Heart left ventricle (tissue), 16 donors: Measurements from ENCODE around the gene CCL13. TPM values are rescaled to one million over a fixed set of nuclear protein-coding genes. Genes with fewer than 3 reads are reported as not detected.
A peak's percentile ranks its signal among the peaks of the same experiment; 100 is the strongest.

Experiments
- ATAC-seq, 4 donors: fragments of 200-7000 bp; cut with Tn5 transposase; one replicate each; pipeline ENCODE4 v1.9.1; 2020 to 2022; ENCODE audit warnings: moderate library complexity in 4 of 4, mild to moderate bottlenecking in 3 of 4, moderate number of reproducible peaks in 1 of 4
- DNase-seq, 5 donors: peaks; one replicate each; pipeline ENCODE4 v3.0.0-alpha.2; 2020
- H3K27ac ChIP-seq, 12 donors: fragments of 200-600 bp; sonication (generic) in 4 of 12; one replicate each; pipeline versions ENCODE4 v1.5.0 to v1.8.0; 2016 to 2022; ENCODE audit warnings: mild to moderate bottlenecking in 2 of 12
- H3K27me3 ChIP-seq, 9 donors: fragments of 200-600 bp; sonication (generic) in 2 of 9; one replicate each; pipeline versions ENCODE4 v1.5.1 to v1.8.0; 2016 to 2022; ENCODE audit warnings: mild to moderate bottlenecking in 3 of 9
- H3K36me3 ChIP-seq, 9 donors: fragments of 200-600 bp; sonication (generic) in 2 of 9; one replicate each; pipeline versions ENCODE4 v1.5.0 to v1.8.0; 2018 to 2022; ENCODE audit warnings: mild to moderate bottlenecking in 2 of 9
- H3K4me1 ChIP-seq, 12 donors: fragments of 200-600 bp; sonication (generic) in 4 of 12; one replicate each; pipeline versions ENCODE4 v1.5.0 to v1.8.0; 2016 to 2022; ENCODE audit warnings: mild to moderate bottlenecking in 3 of 12
- H3K4me3 ChIP-seq, 12 donors: fragments of 200-600 bp; sonication (generic) in 4 of 12; one replicate each; pipeline versions ENCODE4 v1.5.0 to v1.8.0; 2017 to 2022; ENCODE audit warnings: mild to moderate bottlenecking in 9 of 12, moderate library complexity in 4 of 12
- H3K9me3 ChIP-seq, 12 donors: fragments of 200-600 bp; sonication (generic) in 4 of 12; one replicate each; pipeline versions ENCODE4 v1.5.0 to v1.8.0; 2016 to 2022; ENCODE audit warnings: mild to moderate bottlenecking in 1 of 12
- CTCF ChIP-seq, 12 donors: fragments of 200-600 bp; sonication (generic) in 4 of 12; IDR thresholded peaks; one replicate each; pipeline versions ENCODE4 v1.5.0 to v1.8.0; 2018 to 2022; ENCODE audit warnings: antibody characterized with exemption in 12 of 12, mild to moderate bottlenecking in 5 of 12
- POLR2A ChIP-seq, 2 donors: fragments of 450-650 bp; IDR thresholded peaks; one replicate each; pipeline ENCODE4 v1.6.1; 2017; ENCODE audit warnings: antibody characterized with exemption in 2 of 2, mild to moderate bottlenecking in 2 of 2, moderate library complexity in 2 of 2
- WGBS, 4 donors: extraction: QIAGEN DNeasy Blood & Tissue Kit in 2 of 4; methylation state at CpG; one replicate each; pipeline versions ENCODE4 v1.1.5 to v1.1.7; 2013 to 2018; 5-methylcytosine and 5-hydroxymethylcytosine counted together
- intact Hi-C, 10 donors: fragments of 100-400 bp; cut with DNase I; formaldehyde crosslinking; loops; one replicate each; pipeline versions ENCODE4 v1.11.1 to v1.14.2; 2022
- polyA plus RNA-seq, 2 donors: library from polyadenylated mRNA; stranded (reverse); fragments of 200-250 nt; gene quantifications; one replicate each; pipeline ENCODE4 v1.2.3, GENCODE V29; 2013
- total RNA-seq, 9 donors: library from RNA; depleted of rRNA in 2 of 9; stranded (reverse); fragments of >200 nt in 2 of 9; fragmentation: NEBNext Ultra II Directional in 3 of 9; extraction: Animal tissue kit (Norgen Biotek cat#: 25700) in 3 of 9; gene quantifications; one replicate each; pipeline versions ENCODE4 v1.1.0 to v1.2.4, GENCODE V29; 2016 to 2023
- donor health status: ischemic (EF 13 %, LVEDD 7.1; RV severe dilation, severe dysfunction).
- donor health status: healthy with polysubstance abuse.
- donor health status: DM: no; HTN: yes; CAD: no.
- donor health status: DM: no; HTN: no; CAD: no.
- donor health status: ischemic (EF 25% LVEDD 6.9; RV normal size, moderate dysfunction).
- donor health status: ischemic (EF 25% LVEDD 5.7; RV mildly dilated, moderate dysfunction).
- donor health status: healthy.
- donor health status: DM: yes; HTN: yes; CAD: no.
- donor health status: ischemic (EF 35%, LVEDD 5.7; RV mildly dilated, moderate dysfunction).
- donor health status: nonischemic (EF 11% LVEDD 7.7; RV severe dilation, severe dysfunction).
- donor health status: DM: yes; HTN: yes; CAD: no.
- donor health status: PGD.
- donor health status: ischemic (EF 29% LVEDD 5.4; RV normal size, mild dysfunction).
- donor health status: nonischemic (EF 23%, LVEDD 6.1; RV moderate dilation, normal function).

Gene CCL13
- total and polyA plus RNA-seq, 11 donors = 0.29 to 98.0 (median 1.1) TPM; not detected in 2

GRCh38 chr17:34364751-34365150 is 8.5 kb downstream of the CCL13 start:
- Histone ChIP-seq H3K4me1 (peaks cover 0 to 44% (median 3%) of the 10 kb centered on the region in 12 donors), H3K36me3 (no peaks in the 10 kb centered on the region), H3K27ac (no peak overlapping the region), H3K4me3 (no peak overlapping the region), H3K9me3 (no peaks in the 10 kb centered on the region), H3K27me3 (peaks cover 0 to 13% (median 3%) of the 10 kb centered on the region in 9 donors)
- DNase-seq (no peak), ATAC-seq (no peak)
- 77 to 100% (median 86%) methylated on average over 2 of the region's 2 CpGs for WGBS, 4 donors
- TF ChIP-seq CTCF (IDR thresholded peaks at IDR 0.05) (no peak), POLR2A (IDR thresholded peaks at IDR 0.05) (no peak)
- intact Hi-C loops = loop anchor here in 5 of 10 donors (5.0 to 10.0 kb wide), 4 partner anchors 57 to 590 kb away; partner anchors contain the start of gene CCL2 (in 1 of the 5)

GRCh38 chr17:34365340-34365739 is 9.1 kb downstream of the CCL13 start:
- Histone ChIP-seq H3K27ac (no peak overlapping the region), H3K4me3 (no peak overlapping the region), H3K27me3 (peaks cover 0 to 13% (median 3%) of the 10 kb centered on the region in 9 donors), H3K9me3 (no peaks in the 10 kb centered on the region), H3K36me3 (no peaks in the 10 kb centered on the region), H3K4me1 (peaks cover 0 to 50% (median 3%) of the 10 kb centered on the region in 12 donors)
- DNase-seq (no peak), ATAC-seq (no peak)
- TF ChIP-seq CTCF (IDR thresholded peaks at IDR 0.05) (no peak), POLR2A (IDR thresholded peaks at IDR 0.05) (no peak)
- WGBS, 4 donors = 70 to 79% (median 73%) methylated on average over 2 of the region's 2 CpGs
- intact Hi-C loops = loop anchor here in 2 of 10 donors (10.0 kb wide), 2 partner anchors 581 to 591 kb away; no protein-coding TSS in a partner anchor

GRCh38 chr17:34366010-34366409 is 9.7 kb downstream of the CCL13 start:
- H3K36me3 ChIP-seq = no peaks in the 10 kb centered on the region
- WGBS, 4 donors = 16 to 55% (median 33%) methylated on average over 1 of the region's 1 CpG
- H3K27ac ChIP-seq = peak overlapping the region in 1 of 12 donors; percentile 47
- no peak for TF ChIP-seq POLR2A (IDR thresholded peaks at IDR 0.05)
- no peak for TF ChIP-seq CTCF (IDR thresholded peaks at IDR 0.05)
- H3K4me3 ChIP-seq = no peak overlapping the region
- ATAC-seq = no peak
- no peak for DNase-seq
- H3K9me3 ChIP-seq = no peaks in the 10 kb centered on the region
- peaks cover 0 to 52% (median 3%) of the 10 kb centered on the region in 12 donors for H3K4me1 ChIP-seq
- intact Hi-C loops = loop anchor here in 2 of 10 donors (10.0 kb wide), 2 partner anchors 581 to 591 kb away; no protein-coding TSS in a partner anchor
- H3K27me3 ChIP-seq = peaks cover 0 to 13% (median 3%) of the 10 kb centered on the region in 9 donors

GRCh38 chr17:34366529-34367107 is 10.3 kb downstream of the CCL13 start:
- H3K27me3 ChIP-seq = peaks cover 0 to 13% (median 3%) of the 10 kb centered on the region in 9 donors
- ATAC-seq (no peak), DNase-seq (no peak)
- intact Hi-C loops = loop anchor here in 2 of 10 donors (10.0 kb wide), 2 partner anchors 582 to 592 kb away; no protein-coding TSS in a partner anchor
- 61 to 66% (median 64%) methylated on average over 4 of the region's 4 CpGs for WGBS, 4 donors
- peak overlapping the region in 1 of 12 donors; percentile 47 for H3K27ac ChIP-seq
- H3K4me3 ChIP-seq = no peak overlapping the region
- TF ChIP-seq POLR2A (IDR thresholded peaks at IDR 0.05) (no peak), CTCF (IDR thresholded peaks at IDR 0.05) (no peak)
- no peaks in the 10 kb centered on the region for H3K9me3 ChIP-seq
- no peaks in the 10 kb centered on the region for H3K36me3 ChIP-seq
- peaks cover 0 to 54% (median 0%) of the 10 kb centered on the region in 12 donors for H3K4me1 ChIP-seq
